Measurements from ENCODE around the gene RAB40C.

The RAB40C gene

GRCh38 chr16:674968-675883 lies 85.4 kb downstream of the RAB40C start, which contains the start of gene RHBDL1:
TSS of gene RHBDL1 (plus strand) at chr16:675671. CDS start at chr16:675791, 120 bp downstream.
- peaks cover 4% of the 10 kb centered on the region for H3K4me1 ChIP-seq (ENCODE audit: insufficient read depth, low read length, poor library complexity, severe bottlenecking)
- H2AFZ ChIP-seq (ENCODE audit: low read length): no peak within 1 kb of the TSS
- H3K9me3 ChIP-seq (ENCODE audit: insufficient read depth, low read depth, low read length): no peaks in the 10 kb centered on the region
- no peaks in the 10 kb centered on the region for H3F3A ChIP-seq (ENCODE audit: low read depth)
- no peak within 1 kb of the TSS for H3K4me3 ChIP-seq (ENCODE audit: low read length, poor library complexity, severe bottlenecking)
- no peak within 1 kb of the TSS for H3K4me2 ChIP-seq (ENCODE audit: low read depth, low read length, poor library complexity, severe bottlenecking)
- TF ChIP-seq EZH2phosphoT487 (IDR thresholded peaks at IDR 0.05; ENCODE audit: borderline replicate concordance) (no peak), CTCF (conservative IDR thresholded peaks at IDR 0.05; ENCODE audit: low read length) (no peak)
- no peaks in the 10 kb centered on the region for H3K9me2 ChIP-seq (replicated peaks; ENCODE audit: low read depth, low read length)
- H4K20me1 ChIP-seq (ENCODE audit: insufficient read depth, low read length, poor library complexity, severe bottlenecking): no peaks in the 10 kb centered on the region
- no peaks in the 10 kb centered on the region for H3K27me3 ChIP-seq (ENCODE audit: insufficient read depth, low read length, poor library complexity, severe bottlenecking)
- H3K79me2 ChIP-seq (ENCODE audit: insufficient read depth, low read length): no peaks in the 10 kb centered on the region
- no peak within 1 kb of the TSS for H3K9ac ChIP-seq (ENCODE audit: low read depth, low read length, poor library complexity, severe bottlenecking)
- H3K36me3 ChIP-seq (ENCODE audit: insufficient read depth, low read length): no peaks in the 10 kb centered on the region

GRCh38 chr16:675884-676564 lies 86.2 kb downstream of the RAB40C start:
- Histone ChIP-seq H3K4me2 (ENCODE audit: low read depth, low read length, poor library complexity, severe bottlenecking) (no peak overlapping the region), H4K20me1 (ENCODE audit: insufficient read depth, low read length, poor library complexity, severe bottlenecking) (no peaks in the 10 kb centered on the region), H3K79me2 (ENCODE audit: insufficient read depth, low read length) (peaks cover 4% of the 10 kb centered on the region; the same call in 1 of the 2 replicates), H3K36me3 (ENCODE audit: insufficient read depth, low read length) (no peaks in the 10 kb centered on the region), H3K27me3 (ENCODE audit: insufficient read depth, low read length, poor library complexity, severe bottlenecking) (no peaks in the 10 kb centered on the region), H3F3A (ENCODE audit: low read depth) (no peaks in the 10 kb centered on the region), H3K4me3 (ENCODE audit: low read length, poor library complexity, severe bottlenecking) (no peak overlapping the region), H3K9ac (ENCODE audit: low read depth, low read length, poor library complexity, severe bottlenecking) (no peak overlapping the region), H2AFZ (ENCODE audit: low read length) (no peak overlapping the region), H3K4me1 (ENCODE audit: insufficient read depth, low read length, poor library complexity, severe bottlenecking) (peaks cover 4% of the 10 kb centered on the region), H3K9me2 (replicated peaks; ENCODE audit: low read depth, low read length) (no peaks in the 10 kb centered on the region), H3K9me3 (ENCODE audit: insufficient read depth, low read depth, low read length) (no peaks in the 10 kb centered on the region)
- TF ChIP-seq CTCF (conservative IDR thresholded peaks at IDR 0.05; ENCODE audit: low read length) (no peak), EZH2phosphoT487 (IDR thresholded peaks at IDR 0.05; ENCODE audit: borderline replicate concordance) (no peak)

- Histone ChIP-seq H2AFZ (ENCODE audit: low read length) (no peak overlapping the region), H3F3A (ENCODE audit: low read depth) (no peaks in the 10 kb centered on the region), H3K79me2 (ENCODE audit: insufficient read depth, low read length) (peaks cover 9% of the 10 kb centered on the region; the same call in 1 of the 2 replicates), H4K20me1 (ENCODE audit: insufficient read depth, low read length, poor library complexity, severe bottlenecking) (peaks cover 2% of the 10 kb centered on the region), H3K4me1 (ENCODE audit: insufficient read depth, low read length, poor library complexity, severe bottlenecking) (peaks cover 4% of the 10 kb centered on the region), H3K9me2 (replicated peaks; ENCODE audit: low read depth, low read length) (no peaks in the 10 kb centered on the region), H3K36me3 (ENCODE audit: insufficient read depth, low read length) (no peaks in the 10 kb centered on the region), H3K9me3 (ENCODE audit: insufficient read depth, low read depth, low read length) (no peaks in the 10 kb centered on the region), H3K4me2 (ENCODE audit: low read depth, low read length, poor library complexity, severe bottlenecking) (no peak overlapping the region), H3K9ac (ENCODE audit: low read depth, low read length, poor library complexity, severe bottlenecking) (no peak overlapping the region), H3K27me3 (ENCODE audit: insufficient read depth, low read length, poor library complexity, severe bottlenecking) (no peaks in the 10 kb centered on the region), H3K4me3 (ENCODE audit: low read length, poor library complexity, severe bottlenecking) (no peak overlapping the region)
- TF ChIP-seq EZH2phosphoT487 (IDR thresholded peaks at IDR 0.05; ENCODE audit: borderline replicate concordance) (no peak), CTCF (conservative IDR thresholded peaks at IDR 0.05; ENCODE audit: low read length) (no peak)
Measured at GRCh38 chr16:676565-676902, 86.7 kb downstream of the RAB40C start.

Data from Loucy (cell line).